CD4-positive, alpha-beta T cell (primary cell): ENCODE data around the gene CRYL1. TPM values are rescaled to one million over a fixed set of nuclear protein-coding genes. Genes with fewer than 3 reads are reported as not detected.

Experiments
- ATAC-seq: fragments of 200-7000 bp; cut with Tn5 transposase; one replicate; pipeline ENCODE4 v1.10.0; 2022; ENCODE audit warnings: mild to moderate bottlenecking; ENCODE audit not compliant: poor library complexity
- CTCF ChIA-PET: fragments of 350-600 bp; sonication (Branson Sonifier 250); formaldehyde crosslinking; loops from one replicate; lab custom pipeline; 2021; ENCODE audit warnings: antibody characterized with exemption, inconsistent platforms; lab: Charles Lee
- POLR2A ChIA-PET: fragments of 350-600 bp; sonication (Branson Sonifier 250); formaldehyde crosslinking; loops from one replicate; lab custom pipeline; 2021; ENCODE audit warnings: antibody characterized with exemption, inconsistent platforms; lab: Charles Lee
- DNase-seq, 14 experiments: peaks; one replicate each; pipeline ENCODE4 v3.0.0-alpha.2; 2013 to 2020; ENCODE audit warnings: mixed read lengths in 2 of 14
- H3K27ac ChIP-seq, 2 donors: one replicate each; pipeline versions ENCODE4 v1.5.1 to v1.7.0; 2013; ENCODE audit warnings: low read length in 2 of 2, low read depth in 1 of 2, mild to moderate bottlenecking in 1 of 2
- H3K27me3 ChIP-seq, 2 experiments: 1 replicate in 1 of 2; 2 replicates in 1 of 2; pipeline versions ENCODE4 v1.6.1 to v1.7.0; 2013; ENCODE audit warnings: low read length in 2 of 2, control low read depth in 1 of 2, mild to moderate bottlenecking in 1 of 2, moderate library complexity in 1 of 2; ENCODE audit not compliant: insufficient read depth in 2 of 2, control insufficient read depth in 1 of 2
- H3K36me3 ChIP-seq: one replicate; pipeline ENCODE4 v1.6.1; 2013; ENCODE audit warnings: low read length, control low read depth; ENCODE audit not compliant: insufficient read depth
- H3K4me1 ChIP-seq: one replicate; pipeline ENCODE4 v1.6.1; 2013; ENCODE audit warnings: low read length, control low read depth; ENCODE audit not compliant: insufficient read depth
- H3K4me3 ChIP-seq: one replicate; pipeline ENCODE4 v1.5.1; 2013; ENCODE audit warnings: mild to moderate bottlenecking, low read length, moderate library complexity
- H3K9me3 ChIP-seq, 2 experiments: 1 replicate in 1 of 2; 2 replicates in 1 of 2; pipeline versions ENCODE4 v1.6.1 to v1.7.0; 2013; ENCODE audit warnings: low read length in 2 of 2, mild to moderate bottlenecking in 2 of 2, control low read depth in 1 of 2, moderate library complexity in 1 of 2; ENCODE audit not compliant: control insufficient read depth in 1 of 2, insufficient read depth in 1 of 2
- H3K27ac Mint-ChIP-seq: one replicate; pipeline ENCODE4 v1.8.0; 2020; ENCODE audit warnings: mixed read lengths
- H3K27me3 Mint-ChIP-seq: one replicate; pipeline ENCODE4 v1.8.0; 2021; ENCODE audit warnings: mixed read lengths
- H3K36me3 Mint-ChIP-seq: one replicate; pipeline ENCODE4 v1.8.0; 2021; ENCODE audit warnings: low read depth, mixed read lengths
- H3K4me1 Mint-ChIP-seq: one replicate; pipeline ENCODE4 v1.8.0; 2021; ENCODE audit warnings: low read depth, mixed read lengths
- H3K4me3 Mint-ChIP-seq: one replicate; pipeline ENCODE4 v1.8.0; 2020; ENCODE audit warnings: mild to moderate bottlenecking, mixed read lengths
- H3K9me3 Mint-ChIP-seq: one replicate; pipeline ENCODE4 v1.8.0; 2020; ENCODE audit warnings: mixed read lengths
- intact Hi-C, 2 experiments: fragments of 100-400 bp; cut with DNase I in 1 of 2; cut with micrococcal nuclease in 1 of 2; formaldehyde crosslinking; loops; one replicate each; pipeline versions ENCODE4 v1.15.1 to v1.9.0; 2023 to 2025; cut with DNase I, micrococcal nuclease
- total RNA-seq, 174 experiments: library from RNA in 2 of 174; stranded (reverse) in 2 of 174; gene quantifications; one replicate each; pipeline ENCODE4 v1.2.3 and lab custom pipeline; 2021 to 2026
- TF ChIP-seq, protein P1 (sequence below): fragments of 200-600 bp; IDR thresholded peaks from one replicate; pipeline ENCODE4 v1.8.0; 2022; ENCODE audit warnings: antibody characterized with exemption, mild to moderate bottlenecking

CRYL1 gene
- total RNA-seq, 2 experiments from 2014 or later: 7.9 to 8.0 TPM

DNA sequence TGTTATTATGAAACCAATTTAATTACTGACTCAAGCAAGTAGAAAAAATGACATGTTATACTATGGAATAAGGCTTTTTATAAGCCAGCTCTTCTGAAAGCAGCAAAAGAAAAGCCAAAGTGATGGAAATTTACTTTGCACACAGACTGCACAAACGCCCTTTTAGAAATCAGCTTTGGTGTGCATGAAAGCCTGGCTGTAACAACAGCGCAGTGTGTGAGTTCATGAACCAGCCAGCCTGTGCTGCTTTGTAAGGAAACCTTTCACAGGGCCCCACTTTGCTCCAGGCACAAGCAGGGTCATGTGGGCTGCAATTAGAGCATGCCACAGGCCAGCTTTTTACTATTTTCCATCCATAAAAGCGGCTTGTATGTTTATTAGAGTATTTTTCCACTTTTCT, 27.7 kb upstream of the CRYL1 start:
- H3K27me3 Mint-ChIP-seq: no peaks in the 10 kb centered on the region
- Histone ChIP-seq H3K36me3 (no peaks in the 10 kb centered on the region), H3K9me3 (no peaks in the 10 kb centered on the region), H3K4me3 (no peak overlapping the region), H3K27me3 (no peaks in the 10 kb centered on the region), H3K4me1 (no peaks in the 10 kb centered on the region), H3K27ac (no peak overlapping the region)
- no peaks in the 10 kb centered on the region for H3K36me3 Mint-ChIP-seq
- no peak overlapping the region for H3K27ac Mint-ChIP-seq
- ChIA-PET POLR2A (interaction anchor here (0.7 kb wide), 1 partner anchor 16 kb away, joined by 3 read pairs; no protein-coding TSS in a partner anchor), CTCF (no interaction called here)
- intact Hi-C loops: no loop called here
- TF ChIP-seq, protein P1, sequence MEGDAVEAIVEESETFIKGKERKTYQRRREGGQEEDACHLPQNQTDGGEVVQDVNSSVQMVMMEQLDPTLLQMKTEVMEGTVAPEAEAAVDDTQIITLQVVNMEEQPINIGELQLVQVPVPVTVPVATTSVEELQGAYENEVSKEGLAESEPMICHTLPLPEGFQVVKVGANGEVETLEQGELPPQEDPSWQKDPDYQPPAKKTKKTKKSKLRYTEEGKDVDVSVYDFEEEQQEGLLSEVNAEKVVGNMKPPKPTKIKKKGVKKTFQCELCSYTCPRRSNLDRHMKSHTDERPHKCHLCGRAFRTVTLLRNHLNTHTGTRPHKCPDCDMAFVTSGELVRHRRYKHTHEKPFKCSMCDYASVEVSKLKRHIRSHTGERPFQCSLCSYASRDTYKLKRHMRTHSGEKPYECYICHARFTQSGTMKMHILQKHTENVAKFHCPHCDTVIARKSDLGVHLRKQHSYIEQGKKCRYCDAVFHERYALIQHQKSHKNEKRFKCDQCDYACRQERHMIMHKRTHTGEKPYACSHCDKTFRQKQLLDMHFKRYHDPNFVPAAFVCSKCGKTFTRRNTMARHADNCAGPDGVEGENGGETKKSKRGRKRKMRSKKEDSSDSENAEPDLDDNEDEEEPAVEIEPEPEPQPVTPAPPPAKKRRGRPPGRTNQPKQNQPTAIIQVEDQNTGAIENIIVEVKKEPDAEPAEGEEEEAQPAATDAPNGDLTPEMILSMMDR: no peak
- DNase-seq (no peak), ATAC-seq (no peak)
- H3K4me1 Mint-ChIP-seq: no peaks in the 10 kb centered on the region
- no peak overlapping the region for H3K4me3 Mint-ChIP-seq
- no peaks in the 10 kb centered on the region for H3K9me3 Mint-ChIP-seq

DNA sequence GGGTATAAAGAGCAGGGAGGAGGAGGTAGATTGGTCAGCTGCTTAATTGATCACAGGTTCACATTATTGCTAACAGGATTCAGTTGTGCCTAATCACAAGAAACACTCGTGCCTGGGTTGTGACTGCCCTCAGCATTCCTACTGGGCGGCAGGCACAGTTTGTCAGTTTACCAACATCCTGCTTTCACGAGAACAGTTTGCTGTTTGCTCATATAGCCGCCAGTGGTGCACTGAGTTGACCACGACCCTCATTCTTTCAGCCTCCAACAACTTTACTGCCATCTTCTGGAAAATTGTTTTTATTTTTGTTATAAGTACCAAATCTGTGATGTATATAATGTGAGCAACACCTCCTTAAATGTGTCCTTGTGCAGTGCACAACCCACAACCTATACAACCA, 25.1 kb upstream of the CRYL1 start:
- ChIA-PET POLR2A (no interaction called here), CTCF (no interaction called here)
- Histone ChIP-seq H3K27me3 (no peaks in the 10 kb centered on the region), H3K4me3 (no peak overlapping the region), H3K9me3 (no peaks in the 10 kb centered on the region), H3K4me1 (peaks cover 7% of the 10 kb centered on the region), H3K36me3 (no peaks in the 10 kb centered on the region), H3K27ac (no peak overlapping the region)
- H3K36me3 Mint-ChIP-seq: no peaks in the 10 kb centered on the region
- TF ChIP-seq, protein P1: no peak
- no peak for ATAC-seq
- DNase-seq: no peak
- peaks cover 10% of the 10 kb centered on the region for H3K4me1 Mint-ChIP-seq
- intact Hi-C loops: no loop called here
- no peak overlapping the region for H3K4me3 Mint-ChIP-seq
- no peaks in the 10 kb centered on the region for H3K9me3 Mint-ChIP-seq
- no peaks in the 10 kb centered on the region for H3K27me3 Mint-ChIP-seq
- H3K27ac Mint-ChIP-seq: no peak overlapping the region

- no peaks in the 10 kb centered on the region for H3K27me3 ChIP-seq
- TF ChIP-seq, protein P1: no peak
- no peaks in the 10 kb centered on the region for H3K36me3 ChIP-seq
- intact Hi-C loops: no loop called here
- no peak overlapping the region for H3K27ac Mint-ChIP-seq
- ChIA-PET CTCF (interaction anchor here (0.5 kb wide), 1 partner anchor 160 kb away, joined by 3 read pairs; no protein-coding TSS in a partner anchor), POLR2A (no interaction called here)
- H3K36me3 Mint-ChIP-seq: no peaks in the 10 kb centered on the region
- peaks cover 10% of the 10 kb centered on the region for H3K4me1 ChIP-seq
- H3K9me3 Mint-ChIP-seq: no peaks in the 10 kb centered on the region
- no peak overlapping the region for H3K4me3 Mint-ChIP-seq
- ATAC-seq: no peak
- H3K27me3 Mint-ChIP-seq: no peaks in the 10 kb centered on the region
- peaks cover 10% of the 10 kb centered on the region for H3K4me1 Mint-ChIP-seq
- H3K9me3 ChIP-seq: no peaks in the 10 kb centered on the region
- no peak for DNase-seq
- no peak overlapping the region for H3K4me3 ChIP-seq
- no peak overlapping the region for H3K27ac ChIP-seq
Observed at GRCh38 chr13:20547479-20547908, 21.8 kb upstream of the CRYL1 start.
